Pericardium fibroblast (primary cell): ENCODE data around the gene ACTG1. TPM values are rescaled to one million over a fixed set of nuclear protein-coding genes. Genes with fewer than 3 reads are reported as not detected.

Experiments
- total RNA-seq: library from RNA; depleted of rRNA; stranded (reverse); fragments of >200 nt; gene quantifications from 2 replicates; pipeline ENCODE4 v1.2.3, GENCODE V29; 2015

ACTG1 gene
- total RNA-seq: 4,687 and 7,079 TPM in 2 replicates

DNA sequence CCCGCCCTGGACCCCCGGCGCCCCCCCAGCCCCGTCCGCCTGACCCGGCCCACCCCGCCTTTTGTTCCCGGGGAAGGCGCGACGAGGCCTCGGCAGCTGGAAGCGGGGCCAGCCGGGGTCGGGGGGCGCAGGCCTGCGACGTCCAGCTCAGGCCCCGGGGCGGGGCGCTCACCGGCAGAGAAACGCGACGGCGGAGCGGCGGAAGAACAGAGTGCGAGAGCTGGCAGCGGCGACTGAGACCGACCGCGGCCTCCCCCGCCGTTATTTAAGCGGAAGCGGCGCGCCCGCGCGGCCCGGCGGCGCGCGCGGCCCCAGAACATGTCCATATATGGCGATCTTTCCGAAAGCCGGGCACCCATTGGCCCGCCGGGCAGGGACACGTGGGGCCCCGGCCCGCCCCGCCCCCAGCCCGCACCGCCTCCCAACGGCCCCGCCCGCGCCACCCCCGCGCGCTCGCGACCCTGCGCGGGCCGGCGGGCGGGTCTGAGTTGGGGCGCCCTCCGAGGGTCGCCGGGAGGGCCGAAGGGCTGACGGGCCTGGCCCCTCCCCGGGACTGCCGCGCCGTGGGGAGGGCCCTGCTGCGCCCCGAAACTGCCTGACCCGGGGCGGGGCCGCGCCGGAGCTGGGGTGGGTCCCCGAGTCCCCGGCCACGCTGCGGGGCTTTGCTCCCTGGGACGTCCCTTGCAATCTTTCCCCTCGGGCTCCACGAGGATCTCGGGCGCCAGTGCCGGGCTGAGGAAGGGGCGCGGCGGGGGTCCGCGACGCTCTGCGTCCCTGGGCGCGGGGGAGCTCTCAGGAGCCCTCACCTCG, at the start of gene ACTG1:
ACTG1 (minus strand) TSS at position 238 of the 810 bp plus-strand sequence. CDS start 445 bp downstream, outside the sequence.

DNA sequence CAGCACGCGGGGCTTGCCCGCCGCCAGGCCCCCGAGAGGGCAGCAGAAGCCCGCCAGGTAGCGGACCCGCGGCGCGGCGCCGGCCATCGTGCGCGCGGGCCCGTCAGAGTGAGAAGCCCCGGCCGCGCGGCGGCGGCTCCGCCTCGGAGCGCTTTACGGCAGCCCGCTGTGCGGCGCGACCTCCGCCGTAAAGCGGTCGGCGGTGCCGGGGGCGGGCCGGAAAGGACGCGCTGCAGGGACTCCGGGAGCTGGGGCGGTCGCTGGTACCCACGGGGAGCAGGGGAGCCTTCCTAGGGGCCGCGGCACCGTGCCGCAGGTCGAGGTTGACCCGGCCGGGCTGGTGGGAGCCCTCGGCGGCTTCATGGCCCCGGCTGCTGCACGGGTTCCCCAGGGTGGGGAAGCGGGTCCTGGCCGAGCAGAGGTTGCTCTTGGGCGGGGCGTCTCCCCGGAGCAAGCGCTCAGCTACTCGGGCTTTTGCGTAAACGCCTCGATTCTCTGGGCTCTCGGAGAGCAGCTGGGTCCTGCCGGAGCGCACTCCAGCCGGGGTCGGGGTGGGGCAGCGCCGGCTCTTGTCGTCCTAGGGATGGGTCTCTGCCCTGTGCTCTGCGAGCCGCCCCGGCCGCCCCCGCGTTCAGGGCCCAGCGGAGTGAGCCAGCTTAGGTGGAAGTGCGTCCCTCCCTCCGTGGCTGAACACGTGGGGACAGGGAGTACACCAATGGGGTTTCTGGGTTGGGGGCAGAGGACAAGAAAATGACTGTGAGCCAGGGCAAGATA, 39.8 kb upstream of the ACTG1 start, which contains the start of gene FAAP100:
FAAP100 (minus strand) TSS at position 110 of the 774 bp plus-strand sequence; CDS start at position 87, 23 bp downstream.

DNA sequence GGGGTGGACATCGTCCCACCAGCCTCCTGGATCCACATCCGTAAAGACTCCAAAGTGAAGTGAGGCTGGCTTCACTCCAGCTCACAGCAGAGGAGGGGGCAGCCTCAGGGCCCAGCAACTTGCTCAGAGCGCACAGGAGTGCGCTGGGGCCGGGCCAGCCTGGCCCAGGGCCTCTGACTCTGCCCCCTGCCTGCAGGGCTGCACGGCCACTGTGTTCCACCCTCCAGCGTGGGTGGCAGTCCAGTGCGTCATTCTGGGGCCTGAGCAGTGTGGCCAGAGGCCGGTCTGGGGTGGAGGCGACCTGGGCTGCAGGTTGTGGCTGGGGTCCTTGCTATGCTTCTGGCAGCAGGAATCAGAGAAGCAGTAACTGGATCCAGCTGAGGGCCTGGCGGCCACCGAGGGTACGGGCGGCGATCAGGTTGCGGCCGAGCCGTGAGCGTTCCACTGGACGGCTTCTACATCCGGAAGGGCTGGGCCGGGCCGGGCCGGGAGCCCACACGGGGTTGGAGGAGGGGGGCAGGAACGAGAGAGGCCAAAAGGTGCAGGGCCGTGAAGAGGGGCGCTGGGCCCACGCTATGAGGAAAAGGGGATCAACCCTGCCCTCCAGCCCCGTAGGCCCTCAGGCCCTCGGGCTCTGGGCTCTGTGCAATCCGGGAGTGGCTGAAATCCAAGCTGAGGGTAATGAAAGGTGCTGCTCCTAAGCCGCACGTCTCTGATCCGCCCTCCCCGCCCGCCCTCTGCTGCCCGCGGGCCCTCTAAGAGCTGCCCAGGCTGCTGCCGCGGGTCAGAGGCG, 15.2 kb upstream of the ACTG1 start, which contains the start of gene FSCN2:
FSCN2 (plus strand) TSS at position 787 of the 793 bp plus-strand sequence. CDS start 155 bp downstream, outside the sequence.

Other genes with a start within 250 kb of the ACTG1 start
- 71.9 and 94.2 TPM in 2 replicates for gene SLC38A10, start 217.5 kb downstream of the ACTG1 start, total RNA-seq
- 7.0 and 18.8 TPM in 2 replicates for gene BAHCC1, start 117.3 kb downstream of the ACTG1 start, total RNA-seq
- gene FSCN2, start 15.6 kb upstream of the ACTG1 start, total RNA-seq: 0.23 TPM in 1 of 2 replicates, not detected in the other
- 25.4 and 35.6 TPM in 2 replicates for gene FAAP100, start 39.6 kb upstream of the ACTG1 start, total RNA-seq
- gene NPLOC4, start 124.3 kb upstream of the ACTG1 start, total RNA-seq: 44.8 and 48.2 TPM in 2 replicates
- 1.2 and 1.4 TPM in 2 replicates for gene TSPAN10, start 124.4 kb upstream of the ACTG1 start, total RNA-seq
- gene PDE6G, start 143.7 kb upstream of the ACTG1 start, total RNA-seq: not detected in 2 replicates
- gene OXLD1, start 153.8 kb upstream of the ACTG1 start, total RNA-seq: 40.1 and 72.2 TPM in 2 replicates
- 11.3 and 16.8 TPM in 2 replicates for gene CCDC137, start 153.9 kb upstream of the ACTG1 start, total RNA-seq
- gene ARL16, start 171.0 kb upstream of the ACTG1 start, total RNA-seq: 27.7 and 51.7 TPM in 2 replicates
- 56.9 and 81.2 TPM in 2 replicates for gene HGS, start 171.2 kb upstream of the ACTG1 start, total RNA-seq
- 51.1 and 76.6 TPM in 2 replicates for gene MRPL12, start 190.6 kb upstream of the ACTG1 start, total RNA-seq
- 10.7 and 22.4 TPM in 2 replicates for gene SLC25A10, start 199.5 kb upstream of the ACTG1 start, total RNA-seq